WTC11 (cell line): ENCODE results near the gene TSSK2.

Source experiments
- E2F5 ChIP-seq: sonication (generic); formaldehyde crosslinking; IDR thresholded peaks from 2 replicates; pipeline ENCODE4 v1.8.1; 2022; ENCODE audit warnings: mild to moderate bottlenecking, moderate library complexity, missing genetic modification reagents
- ELF4 ChIP-seq: sonication (generic); formaldehyde crosslinking; IDR thresholded peaks from 2 replicates; pipeline ENCODE4 v1.8.1; 2022; ENCODE audit warnings: low read depth, mild to moderate bottlenecking, moderate library complexity, missing genetic modification reagents
- TF ChIP-seq, protein P1 (sequence below): fragments of 200-600 bp; IDR thresholded peaks from 2 replicates; pipeline ENCODE4 v1.8.0; 2022; ENCODE audit warnings: antibody characterized with exemption

GRCh38 chr22:19176175-19176643 is 45.1 kb downstream of the TSSK2 start:
- TF ChIP-seq E2F5 (CRISPR knock-in tag): no peak
- TF ChIP-seq, protein P1, sequence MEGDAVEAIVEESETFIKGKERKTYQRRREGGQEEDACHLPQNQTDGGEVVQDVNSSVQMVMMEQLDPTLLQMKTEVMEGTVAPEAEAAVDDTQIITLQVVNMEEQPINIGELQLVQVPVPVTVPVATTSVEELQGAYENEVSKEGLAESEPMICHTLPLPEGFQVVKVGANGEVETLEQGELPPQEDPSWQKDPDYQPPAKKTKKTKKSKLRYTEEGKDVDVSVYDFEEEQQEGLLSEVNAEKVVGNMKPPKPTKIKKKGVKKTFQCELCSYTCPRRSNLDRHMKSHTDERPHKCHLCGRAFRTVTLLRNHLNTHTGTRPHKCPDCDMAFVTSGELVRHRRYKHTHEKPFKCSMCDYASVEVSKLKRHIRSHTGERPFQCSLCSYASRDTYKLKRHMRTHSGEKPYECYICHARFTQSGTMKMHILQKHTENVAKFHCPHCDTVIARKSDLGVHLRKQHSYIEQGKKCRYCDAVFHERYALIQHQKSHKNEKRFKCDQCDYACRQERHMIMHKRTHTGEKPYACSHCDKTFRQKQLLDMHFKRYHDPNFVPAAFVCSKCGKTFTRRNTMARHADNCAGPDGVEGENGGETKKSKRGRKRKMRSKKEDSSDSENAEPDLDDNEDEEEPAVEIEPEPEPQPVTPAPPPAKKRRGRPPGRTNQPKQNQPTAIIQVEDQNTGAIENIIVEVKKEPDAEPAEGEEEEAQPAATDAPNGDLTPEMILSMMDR: no peak
- TF ChIP-seq ELF4: no peak
